Measurements from ENCODE around the gene HOXA10.

Gene HOXA10

DNA sequence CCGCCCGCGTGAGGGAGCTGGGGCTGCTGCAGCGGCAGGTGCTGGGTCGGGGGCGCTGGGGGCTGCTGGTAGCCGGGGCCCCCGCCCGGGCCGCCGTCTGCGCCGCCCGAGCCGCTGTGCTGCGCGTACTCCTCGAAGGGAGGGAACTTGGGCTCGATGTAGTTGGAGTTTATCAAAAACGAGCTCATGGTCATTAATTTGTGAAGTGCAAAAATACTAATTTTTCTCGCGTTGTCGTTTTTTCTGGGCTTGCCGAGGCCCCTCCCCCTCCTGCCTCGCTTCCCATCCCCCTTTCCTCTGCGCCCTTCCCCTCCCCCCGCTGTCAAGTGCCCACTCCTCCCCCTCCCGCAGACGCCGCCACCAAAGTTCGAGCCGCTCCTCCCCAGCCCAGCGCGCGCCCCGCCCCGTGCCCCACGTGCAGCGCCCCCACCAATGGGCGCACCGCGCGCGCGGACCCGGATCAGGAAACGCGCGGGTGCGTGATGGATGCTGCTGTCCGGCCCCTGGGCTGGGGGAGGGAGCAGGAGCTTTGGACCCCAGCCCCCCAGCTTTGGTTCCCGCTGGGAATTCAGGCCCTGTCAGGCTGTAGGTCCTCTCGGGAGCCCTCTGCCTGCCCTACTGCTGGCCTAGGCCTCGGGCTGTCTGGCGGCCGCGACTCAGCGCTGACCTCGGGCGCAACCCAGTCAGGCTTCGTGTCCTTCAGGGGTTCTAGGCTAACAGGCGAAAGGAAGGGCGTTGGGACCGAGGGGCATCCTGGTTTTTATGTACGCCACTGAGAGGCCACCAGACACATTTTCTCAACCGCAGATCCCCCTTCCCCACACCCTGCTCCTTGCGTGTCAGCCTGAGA, 43.4 kb downstream of the HOXA10 start, which contains the start of gene HOXA4:
Gene HOXA4, minus strand, starts transcription at position 218 of the 850 bp plus-strand sequence. Its CDS starts 24 bp downstream, at position 194.
- peak; percentile 68 to 72 for DNase-seq (ENCODE audit: low read depth in 2 of 2)

DNA sequence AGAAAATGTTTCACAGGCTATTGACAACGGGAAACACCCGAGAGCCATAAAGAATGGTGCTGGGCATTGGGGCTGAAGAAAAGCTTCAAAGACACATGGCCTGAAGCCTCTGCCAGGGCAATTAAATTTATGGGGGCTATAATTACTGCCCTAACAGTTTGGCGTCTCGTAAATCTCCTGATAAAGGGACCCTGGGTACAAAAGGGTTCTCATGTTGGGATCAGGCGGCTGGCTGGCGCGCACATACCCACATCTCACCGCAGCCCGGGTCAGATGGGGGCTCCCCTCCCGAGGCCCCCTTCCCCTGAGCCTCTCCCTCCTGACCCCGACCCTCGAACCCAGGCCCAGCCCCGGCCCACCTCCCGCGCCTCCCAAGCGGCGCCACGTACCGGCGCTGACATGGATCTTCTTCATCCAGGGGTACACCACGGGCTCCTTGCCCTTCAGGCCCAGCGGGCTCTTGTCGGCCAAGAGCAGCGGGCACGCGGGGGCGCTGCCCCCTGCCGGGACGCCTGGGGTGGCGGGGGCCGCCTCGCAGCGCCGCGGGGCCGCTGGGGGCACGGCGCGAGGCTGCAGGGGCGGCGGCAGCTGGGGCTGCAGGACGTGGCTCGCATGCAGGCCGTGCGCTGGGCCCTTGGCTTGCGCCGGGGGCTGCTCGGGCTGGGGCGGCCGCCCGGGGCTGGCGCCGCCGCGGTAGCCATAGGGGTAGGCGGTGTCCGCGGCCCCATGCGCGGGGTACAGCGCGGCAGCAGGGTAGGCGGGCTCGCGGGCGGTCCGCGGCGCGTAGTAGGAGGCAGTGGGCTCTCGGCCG, 44.2 kb downstream of the HOXA10 start:
- DNase-seq (ENCODE audit: low read depth in 2 of 2) = no peak

DNA sequence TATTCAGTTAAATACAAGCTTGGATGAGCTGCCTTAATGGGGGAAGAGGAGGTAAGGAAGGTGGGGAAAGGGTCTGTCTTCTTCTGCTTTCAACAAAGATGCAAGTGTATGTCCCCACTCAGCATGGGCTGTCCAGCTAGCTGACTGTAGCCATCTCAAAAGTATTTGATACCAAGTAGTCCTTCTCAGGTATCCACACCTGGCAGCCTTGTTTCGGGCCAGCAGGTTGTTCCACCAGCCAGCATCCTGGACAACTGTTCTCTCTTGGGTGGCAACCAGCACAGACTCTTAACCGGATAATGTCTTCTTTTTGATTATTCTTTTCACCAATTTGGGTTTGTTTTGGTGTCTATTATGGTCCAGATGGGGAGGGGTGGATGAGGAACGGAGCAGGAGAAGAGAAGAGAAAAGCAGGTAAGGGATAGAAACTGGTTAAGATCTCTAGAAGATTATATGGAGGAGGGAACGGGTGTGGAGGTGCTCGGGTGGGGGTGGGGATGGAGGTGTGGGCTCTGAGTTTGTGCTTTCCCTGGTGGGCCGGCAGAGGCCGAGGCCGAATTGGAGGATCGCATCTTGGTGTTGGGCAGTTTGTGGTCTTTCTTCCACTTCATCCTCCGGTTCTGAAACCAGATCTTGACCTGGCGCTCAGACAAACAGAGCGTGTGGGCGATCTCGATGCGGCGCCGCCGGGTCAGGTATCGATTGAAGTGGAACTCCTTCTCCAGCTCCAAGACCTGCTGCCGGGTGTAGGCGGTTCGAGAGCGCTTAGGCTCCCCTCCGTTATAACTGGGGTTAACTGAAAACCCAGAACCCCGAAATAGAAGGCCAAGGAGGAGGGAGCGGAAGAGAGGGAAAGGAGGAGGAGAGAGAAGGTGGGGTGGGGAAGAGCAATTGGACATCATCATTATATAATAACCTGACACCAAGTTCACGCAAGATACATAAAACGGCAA, 45.1 kb downstream of the HOXA10 start:
- DNase-seq (ENCODE audit: low read depth in 2 of 2) = no peak

- DNase-seq (ENCODE audit: low read depth in 2 of 2) = no peak
Measured at GRCh38 chr7:27128034-27128433, 46.1 kb downstream of the HOXA10 start.

DNA sequence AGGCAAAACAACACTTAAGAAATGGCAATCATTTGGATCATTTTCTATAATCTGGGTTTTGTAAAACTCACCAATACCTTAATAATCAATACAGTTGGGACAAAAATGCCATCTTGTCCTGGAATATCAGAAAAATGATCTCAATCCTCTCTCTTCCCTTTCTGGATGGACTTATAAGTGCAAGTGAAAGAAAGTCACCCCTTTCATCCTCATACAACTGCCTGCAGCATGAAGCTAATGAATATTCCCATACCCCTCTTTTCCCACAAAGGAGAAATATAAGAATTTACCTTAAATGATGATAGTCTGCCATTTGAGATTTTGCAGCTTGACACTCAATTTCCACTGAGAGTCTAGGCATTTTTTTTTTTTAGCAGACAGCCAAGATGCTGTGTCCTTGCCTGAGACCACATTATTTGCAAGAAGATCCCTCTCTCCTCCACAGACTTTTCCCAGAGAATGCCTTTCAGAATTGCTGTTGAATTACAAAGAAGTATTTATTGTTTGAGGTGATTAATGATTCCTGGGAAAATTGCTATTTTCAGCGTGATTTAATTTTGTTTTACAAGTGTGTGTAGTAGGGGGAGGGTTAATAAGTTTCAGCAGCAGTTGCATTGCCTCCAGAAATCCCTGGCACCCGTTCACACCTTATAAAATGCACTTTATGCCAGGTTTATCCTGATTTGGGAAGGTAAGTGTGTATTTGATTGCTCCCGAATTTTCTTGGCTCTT, 47.4 kb downstream of the HOXA10 start:
- no peak for DNase-seq (ENCODE audit: low read depth in 2 of 2)

DNA sequence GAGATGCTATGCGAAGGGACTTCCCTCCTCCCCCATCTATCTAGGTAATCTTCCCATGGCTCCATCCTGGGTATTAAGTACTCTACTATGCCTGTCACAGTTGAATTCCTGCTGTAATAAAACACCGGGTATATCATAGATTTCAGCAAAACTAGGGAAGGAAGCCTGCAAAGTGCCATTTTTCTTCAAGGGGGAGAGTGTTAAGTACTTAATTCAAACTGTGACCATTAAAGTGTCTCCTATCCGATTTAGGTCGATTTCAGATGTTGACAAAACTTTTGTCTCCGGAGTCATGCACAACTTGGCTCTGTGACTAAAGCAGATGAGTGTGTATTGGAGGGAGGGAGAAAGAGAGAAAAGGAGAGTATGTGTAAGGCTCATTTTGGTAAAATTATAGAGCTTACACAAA, 48.1 kb downstream of the HOXA10 start:
- no peak for DNase-seq (ENCODE audit: low read depth in 2 of 2)

DNA sequence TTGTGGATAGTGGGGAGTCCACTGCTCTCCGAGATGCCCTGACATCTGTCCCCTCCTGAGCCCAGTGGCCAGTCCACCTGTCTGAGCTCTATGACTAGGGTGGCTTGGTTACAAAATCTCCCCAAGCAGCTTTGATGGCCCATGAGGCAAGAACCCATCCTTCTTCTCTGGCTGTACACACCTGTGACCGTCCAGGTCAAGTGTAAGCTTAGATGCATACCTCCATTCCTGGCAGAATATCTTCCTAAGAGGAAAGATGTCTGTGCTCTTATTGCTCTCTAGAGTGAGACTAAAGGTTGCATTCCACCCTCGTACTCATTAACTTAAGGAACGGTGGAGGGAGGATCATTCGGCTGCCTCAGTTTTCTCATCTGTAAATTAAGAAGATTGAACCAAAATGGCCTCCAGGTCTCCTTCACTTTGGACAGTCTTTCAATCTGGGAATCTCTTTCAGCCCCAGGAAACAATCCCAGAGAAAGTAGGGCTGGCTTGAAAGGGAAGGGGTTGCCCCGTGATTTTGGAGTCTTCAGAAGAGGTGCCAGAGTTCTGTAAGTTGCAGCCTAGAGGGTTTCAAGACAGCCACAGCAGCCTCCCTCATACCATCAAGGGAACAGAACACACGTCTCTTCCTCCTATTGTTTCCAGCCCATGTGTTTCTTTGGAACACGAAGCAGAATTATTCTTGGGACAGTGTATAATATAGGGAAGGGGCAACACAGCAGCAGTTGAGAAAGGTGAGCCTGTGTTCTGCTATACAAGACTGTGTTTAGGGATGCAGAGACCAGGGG, 49.0 kb downstream of the HOXA10 start:
- DNase-seq (ENCODE audit: low read depth in 2 of 2) = no peak

- no peak for DNase-seq (ENCODE audit: low read depth in 2 of 2)
Measured at GRCh38 chr7:27124096-27124901, 49.8 kb downstream of the HOXA10 start.

DNA sequence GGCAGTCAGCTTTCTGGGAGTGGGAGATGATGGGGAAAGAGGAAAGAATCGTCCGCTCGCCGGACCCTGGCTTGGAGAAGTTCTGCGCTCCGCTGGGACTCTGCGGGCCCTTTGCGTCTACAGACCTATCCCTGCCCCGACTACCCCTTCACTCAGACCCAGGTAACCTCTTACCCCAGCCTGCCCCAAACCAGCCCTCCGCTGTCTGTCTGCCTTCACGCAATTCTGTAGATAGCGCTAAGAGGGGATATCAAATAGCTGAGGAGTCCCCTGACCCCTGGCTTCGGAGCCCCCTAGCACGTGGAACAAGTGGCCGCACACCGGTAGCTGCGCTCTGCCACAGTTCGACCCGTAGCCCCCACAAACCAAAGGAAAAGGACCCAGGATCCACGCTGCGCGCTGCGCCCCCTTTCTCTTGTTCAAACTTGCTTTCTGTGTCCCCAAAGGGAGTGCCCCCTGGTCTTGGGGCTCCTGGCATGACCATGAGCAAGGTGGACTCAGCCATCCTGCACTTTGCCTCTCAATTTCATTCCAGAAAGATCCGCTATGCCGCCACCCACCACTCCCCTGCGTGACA, 50.6 kb downstream of the HOXA10 start:
- DNase-seq (ENCODE audit: low read depth in 2 of 2) = no peak

DNA sequence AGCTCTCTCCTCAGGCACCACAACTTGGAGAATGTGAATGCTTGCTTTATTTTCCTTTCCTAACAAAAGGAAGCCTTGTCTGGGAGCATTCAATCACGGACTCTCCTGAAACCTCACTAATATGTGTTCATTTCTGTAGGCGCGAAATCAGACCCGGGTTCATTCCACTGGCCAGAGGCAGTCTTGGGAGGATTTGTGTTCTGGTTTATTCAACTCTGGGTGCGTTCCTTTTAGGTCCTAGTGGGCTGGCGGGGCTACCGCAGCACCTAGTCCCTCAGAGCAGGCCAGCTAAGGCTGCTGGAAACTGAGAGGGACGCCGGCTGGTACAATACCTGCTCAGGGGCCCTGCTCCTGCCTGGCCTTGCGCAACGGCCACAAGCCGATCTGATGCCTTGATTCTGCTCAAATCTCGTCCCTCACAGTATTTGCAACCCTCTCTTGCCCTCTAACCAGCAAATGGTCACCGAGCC, 51.1 kb downstream of the HOXA10 start:
- no peak for DNase-seq (ENCODE audit: low read depth in 2 of 2)

- DNase-seq (ENCODE audit: low read depth in 2 of 2) = no peak
Measured at GRCh38 chr7:27122077-27122910, 51.8 kb downstream of the HOXA10 start.

DNA sequence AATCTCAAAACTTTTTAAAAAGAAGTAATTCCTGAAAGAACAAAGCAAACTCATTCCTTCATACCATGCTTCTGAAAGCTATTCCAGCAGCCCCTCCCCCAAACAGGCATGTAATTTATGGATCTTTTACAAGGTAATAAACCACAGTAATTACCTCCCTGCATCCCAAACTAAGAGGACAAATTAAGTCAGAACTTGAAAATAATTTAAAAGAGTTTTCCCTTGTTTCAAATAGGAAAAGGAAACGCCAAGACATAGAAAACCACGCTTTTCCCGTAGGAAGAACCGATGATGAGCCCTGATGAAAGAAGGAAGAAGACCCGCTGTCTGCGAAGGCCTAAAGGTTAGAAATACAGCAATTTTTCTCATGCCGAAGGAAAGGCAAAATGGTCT, 52.4 kb downstream of the HOXA10 start:
- no peak for DNase-seq (ENCODE audit: low read depth in 2 of 2)
